Effector CD4-positive, alpha-beta T cell (primary cell): Measurements from ENCODE around the gene RABGAP1L.
"Not testable (repeated sequence)": the region's sequence is repeated elsewhere in the genome, so short reads cannot be mapped to it uniquely, and the experiment has no call there.

Experiments
- DNase-seq: peaks from one replicate; pipeline ENCODE4 v3.0.0-alpha.2; 2020

RABGAP1L gene

GRCh38 chr1:175013445-175013844 lies 854.1 kb downstream of the RABGAP1L start:
- no peak for DNase-seq

- DNase-seq = no peak
These were observed 855.9 kb downstream of the RABGAP1L start for GRCh38 chr1:175015243-175015642.

GRCh38 chr1:175019524-175019923 lies 860.2 kb downstream of the RABGAP1L start:
- DNase-seq = no peak

GRCh38 chr1:175023043-175023921 lies 864.0 kb downstream of the RABGAP1L start, which contains the start of gene MRPS14:
TSS of gene MRPS14 (minus strand) at chr1:175023425. CDS start at chr1:175023408, 17 bp downstream.
- DNase-seq = peak; percentile 97

- DNase-seq = not testable (repeated sequence)
These were observed 864.6 kb downstream of the RABGAP1L start for GRCh38 chr1:175023922-175024242.

GRCh38 chr1:175024773-175025172 lies 865.5 kb downstream of the RABGAP1L start:
- DNase-seq = no peak

GRCh38 chr1:175033953-175034352 lies 874.6 kb downstream of the RABGAP1L start:
- DNase-seq = no peak

GRCh38 chr1:175034775-175035174 lies 875.5 kb downstream of the RABGAP1L start:
- no peak for DNase-seq

- DNase-seq = no peak
These were observed 876.5 kb downstream of the RABGAP1L start for GRCh38 chr1:175035865-175036264.

GRCh38 chr1:175036476-175036875 lies 877.2 kb downstream of the RABGAP1L start:
- DNase-seq = no peak

GRCh38 chr1:175037416-175037815 lies 878.1 kb downstream of the RABGAP1L start:
- no peak for DNase-seq

- DNase-seq = no peak
These were observed 881.1 kb downstream of the RABGAP1L start for GRCh38 chr1:175040324-175040879.

- no peak for DNase-seq
These were observed 883.3 kb downstream of the RABGAP1L start for GRCh38 chr1:175042650-175043049.

- no peak for DNase-seq
These were observed 884.5 kb downstream of the RABGAP1L start for GRCh38 chr1:175043824-175044223.

- not testable (repeated sequence) for DNase-seq
These were observed 885.3 kb downstream of the RABGAP1L start for GRCh38 chr1:175044591-175044990.
